NB4 (cell line): ENCODE results near the gene CREBRF.
"Not testable (repeated sequence)": the region's sequence is repeated elsewhere in the genome, so short reads cannot be mapped to it uniquely, and the experiment has no call there.

ENCODE experiments used
- DNase-seq: peaks from one replicate; pipeline ENCODE4 v3.0.0; 2010; ENCODE audit warnings: low read depth
- H3K4me3 ChIP-seq: one replicate; pipeline ENCODE4 v1.5.1; 2011; ENCODE audit warnings: mild to moderate bottlenecking, low read depth, low read length, moderate library complexity
- CTCF ChIP-seq: IDR thresholded peaks from one replicate; pipeline ENCODE4 v1.5.1; 2012; ENCODE audit warnings: low read depth, low read length
- MAX ChIP-seq: IDR thresholded peaks from 2 replicates; pipeline ENCODE4 v1.6.1; 2011; ENCODE audit warnings: low read depth, low read length
- MYC ChIP-seq: IDR thresholded peaks from 2 replicates; pipeline ENCODE4 v1.6.1; 2011; ENCODE audit warnings: low read depth, low read length
- POLR2A ChIP-seq: IDR thresholded peaks from 2 replicates; pipeline ENCODE4 v1.6.1; 2011; ENCODE audit warnings: mild to moderate bottlenecking; ENCODE audit not compliant: insufficient read length; ENCODE audit errors: extremely low read depth

Gene CREBRF

GRCh38 chr5:173041881-173042762 lies 14.0 kb upstream of the CREBRF start:
- no peak for TF ChIP-seq MAX
- no peak for TF ChIP-seq CTCF
- TF ChIP-seq POLR2A = no peak
- no peak for TF ChIP-seq MYC
- no peak overlapping the region for H3K4me3 ChIP-seq
- DNase-seq = no peak

- no peak for TF ChIP-seq MAX
- TF ChIP-seq CTCF = no peak
- no peak for TF ChIP-seq POLR2A
- no peak for TF ChIP-seq MYC
- no peak for DNase-seq
- no peak overlapping the region for H3K4me3 ChIP-seq
These were observed 13.4 kb upstream of the CREBRF start for GRCh38 chr5:173042763-173043107.

- no peak for DNase-seq
- H3K4me3 ChIP-seq = no peak overlapping the region
- TF ChIP-seq MAX (no peak), MYC (no peak), CTCF (no peak), POLR2A (no peak)
These were observed 10.7 kb upstream of the CREBRF start for GRCh38 chr5:173045474-173045873.

- not testable (repeated sequence) for DNase-seq, H3K4me3 ChIP-seq
These were observed 8.9 kb upstream of the CREBRF start for GRCh38 chr5:173047096-173047837.

GRCh38 chr5:173047838-173048105 lies 8.4 kb upstream of the CREBRF start:
- TF ChIP-seq CTCF (no peak), POLR2A (no peak), MYC (no peak), MAX (no peak)
- no peak overlapping the region for H3K4me3 ChIP-seq
- no peak for DNase-seq

- no peak for TF ChIP-seq MAX
- TF ChIP-seq CTCF = no peak
- no peak for TF ChIP-seq MYC
- TF ChIP-seq POLR2A = no peak
- DNase-seq = no peak
These were observed 5.4 kb upstream of the CREBRF start for GRCh38 chr5:173050791-173051190.

More at GRCh38 chr5:173050791-173051190, 5.4 kb upstream of the CREBRF start:
- H3K4me3 ChIP-seq = no peak overlapping the region
